Measurements from ENCODE around the gene PLEKHG2.

GRCh38 chr19:39427707-39428106 lies 15.2 kb downstream of the PLEKHG2 start:
- TF ChIP-seq SP1 (IDR thresholded peaks at IDR 0.05; ENCODE audit: low read depth) = no peak
- no peak for TF ChIP-seq SRF (IDR thresholded peaks at IDR 0.05; ENCODE audit: low read depth)
- TF ChIP-seq EZH2 (IDR thresholded peaks at IDR 0.05) = no peak
- TF ChIP-seq EZH2phosphoT487 (IDR thresholded peaks at IDR 0.05; ENCODE audit: borderline replicate concordance) = no peak
- TF ChIP-seq POLR2A (IDR thresholded peaks at IDR 0.05; ENCODE audit: borderline replicate concordance, extremely low read depth, insufficient read depth, insufficient read length) = no peak
- no peak for TF ChIP-seq REST (IDR thresholded peaks at IDR 0.05; ENCODE audit: low read depth)
- TF ChIP-seq CTCF (IDR thresholded peaks at IDR 0.05 in 2 of 3, conservative IDR thresholded peaks at IDR 0.05 in 1 of 3; ENCODE audit: borderline replicate concordance in 1 of 3, insufficient read depth in 1 of 3, low read depth in 2 of 3, low read length in 2 of 3) = no peak
